ENCODE results near the gene CDKN1B.

GRCh38 chr12:12748044-12748443, 30.9 kb downstream of the CDKN1B start:
- TF ChIP-seq CTCF (IDR thresholded peaks at IDR 0.05) (no peak), POLR2A (IDR thresholded peaks at IDR 0.05) (no peak)

All from right lobe of liver (tissue), 4 donors.